ENCODE results near the gene COX14. TPM values are rescaled to one million over a fixed set of nuclear protein-coding genes. Genes with fewer than 3 reads are reported as not detected.

The COX14 gene
- total RNA-seq, 1 experiment from 2014 or later = 84.7 TPM

DNA sequence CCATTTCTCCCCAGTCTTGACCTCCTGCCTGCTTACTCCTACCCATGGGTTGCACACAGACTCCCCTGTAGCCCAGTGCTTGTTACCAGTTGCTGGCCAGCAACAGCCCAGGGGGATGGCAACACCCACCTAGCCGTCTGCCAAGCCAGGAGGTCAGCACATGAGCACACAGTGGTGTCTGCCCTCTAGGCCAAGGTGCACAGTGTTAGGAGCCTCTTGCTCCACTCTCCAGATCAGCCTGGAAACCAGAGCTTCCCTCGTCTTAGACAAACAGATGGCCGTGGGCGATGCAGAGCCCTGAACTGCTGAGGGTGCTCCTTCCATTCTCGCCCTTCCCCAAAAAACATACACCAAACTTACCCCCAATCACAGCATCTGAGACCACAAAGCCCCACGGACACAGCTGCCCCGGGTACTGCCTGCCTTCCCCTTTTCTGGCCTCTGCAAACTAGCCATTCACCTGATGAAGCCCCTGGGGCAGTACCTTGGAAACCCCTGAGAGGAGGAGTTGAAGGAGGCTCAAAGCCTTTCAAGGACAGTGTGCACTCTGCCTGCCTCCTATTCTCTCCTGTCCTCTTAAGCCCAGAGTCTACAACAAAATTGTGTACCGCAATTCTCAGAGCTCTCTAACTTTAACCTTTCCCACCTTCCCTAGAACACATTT lies 9.3 kb upstream of the COX14 start:
- no peak for DNase-seq
- no peaks in the 10 kb centered on the region for H3K9me3 ChIP-seq (ENCODE audit: low read length)
- H3K27ac ChIP-seq (ENCODE audit: low read length) = no peak overlapping the region
- no peaks in the 10 kb centered on the region for H3K9me2 ChIP-seq (replicated peaks; ENCODE audit: low read length)
- peaks cover 15% of the 10 kb centered on the region for H3K4me1 ChIP-seq (ENCODE audit: insufficient read depth, low read length)
- H4K20me1 ChIP-seq (ENCODE audit: low read length) = no peaks in the 10 kb centered on the region
- no peaks in the 10 kb centered on the region for H3K27me3 ChIP-seq (ENCODE audit: low read length)
- no peak overlapping the region for H3K9ac ChIP-seq (ENCODE audit: low read length)
- POLR2A ChIA-PET (ENCODE audit: unreplicated experiment) = interaction anchor here (0.7 kb wide), 1 partner anchor 65 kb away, joined by 4 read pairs; the partner anchor contains the start of gene CERS5
- intact Hi-C loops (cut with micrococcal nuclease) = no loop called here
- ATAC-seq = no peak
- H3K79me2 ChIP-seq (ENCODE audit: low read length) = no peaks in the 10 kb centered on the region
- TF ChIP-seq, protein P1, sequence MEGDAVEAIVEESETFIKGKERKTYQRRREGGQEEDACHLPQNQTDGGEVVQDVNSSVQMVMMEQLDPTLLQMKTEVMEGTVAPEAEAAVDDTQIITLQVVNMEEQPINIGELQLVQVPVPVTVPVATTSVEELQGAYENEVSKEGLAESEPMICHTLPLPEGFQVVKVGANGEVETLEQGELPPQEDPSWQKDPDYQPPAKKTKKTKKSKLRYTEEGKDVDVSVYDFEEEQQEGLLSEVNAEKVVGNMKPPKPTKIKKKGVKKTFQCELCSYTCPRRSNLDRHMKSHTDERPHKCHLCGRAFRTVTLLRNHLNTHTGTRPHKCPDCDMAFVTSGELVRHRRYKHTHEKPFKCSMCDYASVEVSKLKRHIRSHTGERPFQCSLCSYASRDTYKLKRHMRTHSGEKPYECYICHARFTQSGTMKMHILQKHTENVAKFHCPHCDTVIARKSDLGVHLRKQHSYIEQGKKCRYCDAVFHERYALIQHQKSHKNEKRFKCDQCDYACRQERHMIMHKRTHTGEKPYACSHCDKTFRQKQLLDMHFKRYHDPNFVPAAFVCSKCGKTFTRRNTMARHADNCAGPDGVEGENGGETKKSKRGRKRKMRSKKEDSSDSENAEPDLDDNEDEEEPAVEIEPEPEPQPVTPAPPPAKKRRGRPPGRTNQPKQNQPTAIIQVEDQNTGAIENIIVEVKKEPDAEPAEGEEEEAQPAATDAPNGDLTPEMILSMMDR (conservative IDR thresholded peaks at IDR 0.05; ENCODE audit: low read depth, low read length) = no peak
- TF ChIP-seq EZH2phosphoT487 (IDR thresholded peaks at IDR 0.05; ENCODE audit: borderline replicate concordance, low read length) = no peak
- no peak for TF ChIP-seq EZH2 (IDR thresholded peaks at IDR 0.05; ENCODE audit: low read length, unreplicated experiment)
- H2AFZ ChIP-seq (ENCODE audit: low read length) = no peak overlapping the region
- CTCF ChIA-PET = interaction anchor here (0.6 to 1.0 kb wide), 2 partner anchors 18 to 183 kb away, joined by 3 to 4 read pairs; partner anchors contain the start of gene SMARCD1
- H3F3A ChIP-seq (ENCODE audit: low read length, unreplicated experiment) = no peaks in the 10 kb centered on the region
- H3K4me3 ChIP-seq (ENCODE audit: low read length) = no peak overlapping the region
- H3K36me3 ChIP-seq (ENCODE audit: low read depth, low read length) = peaks cover 23% of the 10 kb centered on the region
- H3K4me2 ChIP-seq (ENCODE audit: low read length) = no peak overlapping the region
- BruUV-seq (replicated peaks) = no TSS peak

GRCh38 chr12:50103351-50103750 lies 8.7 kb upstream of the COX14 start:
- H3K27ac ChIP-seq (ENCODE audit: low read length) = no peak overlapping the region
- DNase-seq = no peak
- intact Hi-C loops (cut with micrococcal nuclease) = no loop called here
- no peak overlapping the region for H3K4me2 ChIP-seq (ENCODE audit: low read length)
- H3K27me3 ChIP-seq (ENCODE audit: low read length) = no peaks in the 10 kb centered on the region
- no peaks in the 10 kb centered on the region for H3F3A ChIP-seq (ENCODE audit: low read length, unreplicated experiment)
- H2AFZ ChIP-seq (ENCODE audit: low read length) = no peak overlapping the region
- no peak for ATAC-seq
- H3K4me3 ChIP-seq (ENCODE audit: low read length) = no peak overlapping the region
- no peak overlapping the region for H3K9ac ChIP-seq (ENCODE audit: low read length)
- TF ChIP-seq EZH2 (IDR thresholded peaks at IDR 0.05; ENCODE audit: low read length, unreplicated experiment) (no peak), EZH2phosphoT487 (IDR thresholded peaks at IDR 0.05; ENCODE audit: borderline replicate concordance, low read length) (no peak)
- TF ChIP-seq, protein P1 (conservative IDR thresholded peaks at IDR 0.05; ENCODE audit: low read depth, low read length) = no peak
- H3K79me2 ChIP-seq (ENCODE audit: low read length) = no peaks in the 10 kb centered on the region
- H3K9me2 ChIP-seq (replicated peaks; ENCODE audit: low read length) = no peaks in the 10 kb centered on the region
- CTCF ChIA-PET = interaction anchor here (1.0 to 1.2 kb wide), 2 partner anchors 15 to 18 kb away, joined by 3 to 4 read pairs; partner anchors contain the start of gene SMARCD1
- no TSS peak for BruUV-seq (replicated peaks)
- no peaks in the 10 kb centered on the region for H4K20me1 ChIP-seq (ENCODE audit: low read length)
- peaks cover 15% of the 10 kb centered on the region for H3K4me1 ChIP-seq (ENCODE audit: insufficient read depth, low read length)
- H3K36me3 ChIP-seq (ENCODE audit: low read depth, low read length) = peaks cover 17% of the 10 kb centered on the region
- POLR2A ChIA-PET (ENCODE audit: unreplicated experiment) = interaction anchor here (0.7 kb wide), 1 partner anchor 64 kb away, joined by 4 read pairs; the partner anchor contains the start of gene CERS5
- no peaks in the 10 kb centered on the region for H3K9me3 ChIP-seq (ENCODE audit: low read length)
